ENCODE measurements around the gene APLP1.

DNA sequence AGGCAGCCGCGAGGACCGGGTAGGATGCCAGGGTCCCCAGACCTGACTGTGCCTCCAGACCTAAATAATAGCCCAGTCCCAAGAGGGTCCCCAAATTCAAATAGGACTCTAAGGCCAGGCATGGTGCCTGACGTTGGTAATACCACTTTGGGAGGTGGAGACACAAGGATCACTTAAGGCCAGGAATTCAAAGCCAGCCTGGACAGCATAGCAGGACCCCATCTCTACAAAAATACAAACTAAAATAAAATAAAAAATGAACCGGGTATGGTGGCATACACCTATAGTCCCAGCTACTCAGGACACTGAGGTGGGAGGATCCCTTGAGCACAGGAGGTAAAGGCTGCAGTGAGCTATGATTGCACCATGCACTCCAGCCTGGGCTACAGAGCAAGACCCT lies 5.4 kb upstream of the APLP1 start:
- TF ChIP-seq, protein P1, sequence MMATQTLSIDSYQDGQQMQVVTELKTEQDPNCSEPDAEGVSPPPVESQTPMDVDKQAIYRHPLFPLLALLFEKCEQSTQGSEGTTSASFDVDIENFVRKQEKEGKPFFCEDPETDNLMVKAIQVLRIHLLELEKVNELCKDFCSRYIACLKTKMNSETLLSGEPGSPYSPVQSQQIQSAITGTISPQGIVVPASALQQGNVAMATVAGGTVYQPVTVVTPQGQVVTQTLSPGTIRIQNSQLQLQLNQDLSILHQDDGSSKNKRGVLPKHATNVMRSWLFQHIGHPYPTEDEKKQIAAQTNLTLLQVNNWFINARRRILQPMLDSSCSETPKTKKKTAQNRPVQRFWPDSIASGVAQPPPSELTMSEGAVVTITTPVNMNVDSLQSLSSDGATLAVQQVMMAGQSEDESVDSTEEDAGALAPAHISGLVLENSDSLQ (IDR thresholded peaks at IDR 0.05), result no peak
- TF ChIP-seq NFRKB (IDR thresholded peaks at IDR 0.05) (no peak), SUZ12 (IDR thresholded peaks at IDR 0.05) (no peak), BHLHE40 (IDR thresholded peaks at IDR 0.05; ENCODE audit: borderline replicate concordance) (no peak), ELF4 (IDR thresholded peaks at IDR 0.05) (no peak), TARDBP (IDR thresholded peaks at IDR 0.05) (no peak), FOXM1 (IDR thresholded peaks at IDR 0.05; ENCODE audit: borderline replicate concordance) (no peak), L3MBTL2 (conservative IDR thresholded peaks at IDR 0.05) (no peak)

Measured in HEK293T (cell line).